HEK293 (cell line): Measurements from ENCODE around the gene GALNT10.

Experiments used
- CTCF ChIA-PET: fragments of 350-600 bp; formaldehyde crosslinking; extraction: SDS; loops from one replicate; lab custom pipeline; 2021; ENCODE audit warnings: antibody characterized with exemption; lab: Yijun Ruan, JAX
- POLR2A ChIA-PET: fragments of 300-600 bp; formaldehyde crosslinking; extraction: SDS; loops from one replicate; lab custom pipeline; 2020; ENCODE audit warnings: antibody characterized with exemption, inconsistent platforms; lab: Yijun Ruan, JAX
- H3K27ac ChIP-seq: fragments of 200-500 bp; sonication (Bioruptor generic); 2 replicates; pipeline ENCODE4 v1.5.1; 2014; ENCODE audit warnings: low read depth, low read length, control low read depth, inconsistent platforms; ENCODE audit errors: extremely low read depth
- H3K36me3 ChIP-seq, 2 experiments: fragments of 200-500 bp in 1 of 2; sonication (Bioruptor generic) in 1 of 2; 1 replicate in 1 of 2; 2 replicates in 1 of 2; pipeline ENCODE4 v1.5.1; 2014 to 2017; ENCODE audit warnings: inconsistent platforms in 2 of 2, low read length in 2 of 2; ENCODE audit not compliant: control insufficient read depth in 2 of 2, insufficient read depth in 1 of 2
- H3K4me1 ChIP-seq: fragments of 200-500 bp; sonication (Bioruptor generic); 2 replicates; pipeline ENCODE4 v1.5.1; 2014; ENCODE audit warnings: mild to moderate bottlenecking, low read length, inconsistent platforms; ENCODE audit not compliant: control insufficient read depth, insufficient read depth
- H3K4me3 ChIP-seq: 2 replicates; pipeline ENCODE4 v1.5.1; 2011; ENCODE audit warnings: low read depth, mild to moderate bottlenecking, control low read depth, low read length, moderate library complexity
- H3K9me3 ChIP-seq: fragments of 200-500 bp; sonication (Bioruptor generic); 2 replicates; pipeline ENCODE4 v1.5.1; 2014; ENCODE audit warnings: low read depth, low read length, inconsistent platforms; ENCODE audit not compliant: control insufficient read depth, insufficient read depth
- GLIS2 ChIP-seq: fragments of 450-650 bp; formaldehyde crosslinking; IDR thresholded peaks from 2 replicates; pipeline ENCODE4 v1.5.1; 2016; ENCODE audit warnings: missing biosample characterization, missing genetic modification characterization
- ZBTB17 ChIP-seq: fragments of 450-650 bp; formaldehyde crosslinking; IDR thresholded peaks from 2 replicates; pipeline ENCODE4 v1.5.1; 2016; ENCODE audit warnings: missing biosample characterization, missing genetic modification characterization
- ZFHX2 ChIP-seq: fragments of 450-650 bp; formaldehyde crosslinking; conservative IDR thresholded peaks from 2 replicates; pipeline ENCODE4 v1.5.1; 2016; ENCODE audit warnings: missing biosample characterization, missing genetic modification characterization
- ZFP69B ChIP-seq: fragments of 450-650 bp; formaldehyde crosslinking; IDR thresholded peaks from 2 replicates; pipeline ENCODE4 v1.5.1; 2016; ENCODE audit warnings: missing biosample characterization, missing genetic modification characterization
- ZNF223 ChIP-seq: fragments of 450-650 bp; formaldehyde crosslinking; IDR thresholded peaks from 2 replicates; pipeline ENCODE4 v1.5.1; 2016; ENCODE audit warnings: missing biosample characterization, missing genetic modification characterization
- ZNF23 ChIP-seq: fragments of 450-650 bp; formaldehyde crosslinking; IDR thresholded peaks from 2 replicates; pipeline ENCODE4 v1.5.1; 2016; ENCODE audit warnings: missing biosample characterization, missing genetic modification characterization, borderline replicate concordance
- ZNF37A ChIP-seq: fragments of 450-650 bp; IDR thresholded peaks from 2 replicates; pipeline ENCODE4 v1.5.1; 2018; ENCODE audit warnings: missing biosample characterization, missing genetic modification characterization
- ZNF48 ChIP-seq: fragments of 450-650 bp; formaldehyde crosslinking; IDR thresholded peaks from 2 replicates; pipeline ENCODE4 v1.5.1; 2016; ENCODE audit warnings: missing biosample characterization, missing genetic modification characterization
- ZNF501 ChIP-seq: fragments of 450-650 bp; formaldehyde crosslinking; IDR thresholded peaks from 2 replicates; pipeline ENCODE4 v1.5.1; 2016; ENCODE audit warnings: missing biosample characterization, missing genetic modification characterization
- ZNF544 ChIP-seq: fragments of 450-650 bp; formaldehyde crosslinking; IDR thresholded peaks from 2 replicates; pipeline ENCODE4 v1.5.0; 2017; ENCODE audit warnings: missing biosample characterization, missing genetic modification characterization
- ZNF792 ChIP-seq: fragments of 450-650 bp; formaldehyde crosslinking; IDR thresholded peaks from 2 replicates; pipeline ENCODE4 v1.5.1; 2016; ENCODE audit warnings: missing biosample characterization, missing genetic modification characterization
- ZSCAN23 ChIP-seq: fragments of 450-650 bp; formaldehyde crosslinking; IDR thresholded peaks from 2 replicates; pipeline ENCODE4 v1.5.1; 2016; ENCODE audit warnings: missing biosample characterization, missing genetic modification characterization
- ZXDB ChIP-seq: fragments of 450-650 bp; formaldehyde crosslinking; IDR thresholded peaks from 2 replicates; pipeline ENCODE4 v1.5.1; 2016; ENCODE audit warnings: missing biosample characterization, missing genetic modification characterization
- TF ChIP-seq, protein P1 (sequence below): fragments of 450-650 bp; formaldehyde crosslinking; IDR thresholded peaks from 2 replicates; pipeline ENCODE4; 2016; ENCODE audit warnings: missing biosample characterization, missing genetic modification characterization
- TF ChIP-seq, protein P2 (sequence below): fragments of 450-650 bp; formaldehyde crosslinking; IDR thresholded peaks from 2 replicates; pipeline ENCODE4 v1.5.1; 2016; ENCODE audit warnings: missing biosample characterization, missing genetic modification characterization
- TF ChIP-seq, protein P3 (sequence below): fragments of 450-650 bp; formaldehyde crosslinking; IDR thresholded peaks from 2 replicates; pipeline ENCODE4 v1.5.1; 2016; ENCODE audit warnings: missing biosample characterization, missing genetic modification characterization
- TF ChIP-seq, protein P4 (sequence below): fragments of 450-650 bp; formaldehyde crosslinking; IDR thresholded peaks from 2 replicates; pipeline ENCODE4 v1.5.1; 2016; ENCODE audit warnings: missing biosample characterization, missing genetic modification characterization

Gene GALNT10

DNA sequence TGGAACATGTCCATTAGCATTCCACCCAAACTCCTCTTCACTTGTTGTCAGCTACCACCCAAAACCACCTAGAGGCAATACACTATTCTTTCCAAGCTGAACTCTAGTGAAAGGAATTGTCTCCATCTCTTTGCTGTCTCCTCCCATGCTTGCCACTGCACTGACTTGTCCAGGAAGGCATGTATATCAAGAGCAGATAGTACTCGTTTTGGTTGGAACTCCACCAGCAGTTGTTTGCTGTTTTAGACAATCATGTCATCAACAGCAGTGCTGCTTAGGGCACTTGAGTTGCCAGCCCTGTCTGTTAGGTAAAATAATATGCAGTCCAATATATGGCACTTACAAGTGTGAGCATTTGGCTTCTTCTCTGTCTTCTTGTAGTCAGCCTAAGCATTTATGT lies 175.3 kb downstream of the GALNT10 start:
- ChIA-PET CTCF (interaction anchor here (0.7 to 1.4 kb wide), 3 partner anchors 39 to 91 kb away, joined by 3 to 4 read pairs (median 3); no protein-coding TSS in a partner anchor), POLR2A (no interaction called here)
- Histone ChIP-seq H3K9me3 (no peaks in the 10 kb centered on the region), H3K27ac (no peak overlapping the region), H3K36me3 (no peaks in the 10 kb centered on the region), H3K4me1 (peaks cover 4% of the 10 kb centered on the region), H3K4me3 (no peak overlapping the region)
- TF ChIP-seq ZNF223 (tag by site-specific recombination) (no peak), ZBTB17 (tag by site-specific recombination) (peak; percentile 65; the same call in 1 of the 2 replicates), ZNF792 (tag by site-specific recombination) (no peak), ZNF544 (tag by site-specific recombination) (no peak), ZNF501 (no peak)

DNA sequence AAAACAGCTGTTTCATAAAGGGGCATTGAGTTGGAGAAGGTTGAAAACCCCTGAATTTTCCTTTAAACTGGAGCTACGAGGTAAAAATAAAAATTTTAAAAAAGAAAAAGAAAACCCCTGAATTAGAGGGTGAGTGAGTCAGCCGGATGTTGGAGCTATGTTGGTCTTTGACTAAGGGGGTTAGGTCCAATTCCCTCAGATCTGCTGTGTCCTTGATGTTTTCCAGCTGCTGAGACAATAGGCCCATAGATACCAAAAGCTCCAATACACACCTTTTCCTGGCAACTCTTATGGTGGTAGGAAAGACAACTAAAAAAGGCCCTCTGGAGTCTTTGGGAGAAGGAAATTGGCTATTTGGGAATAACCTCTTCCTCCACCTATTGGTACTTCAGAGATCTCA lies 175.8 kb downstream of the GALNT10 start:
- H3K4me1 ChIP-seq, result peaks cover 4% of the 10 kb centered on the region
- no peaks in the 10 kb centered on the region for H3K9me3 ChIP-seq
- H3K4me3 ChIP-seq, result no peak overlapping the region
- no peak overlapping the region for H3K27ac ChIP-seq
- no peaks in the 10 kb centered on the region for H3K36me3 ChIP-seq
- ChIA-PET POLR2A (no interaction called here), CTCF (interaction anchor here (0.7 to 1.4 kb wide), 3 partner anchors 39 to 92 kb away, joined by 3 to 4 read pairs (median 3); no protein-coding TSS in a partner anchor)
- TF ChIP-seq ZNF37A (tag by site-specific recombination) (no peak), ZNF48 (tag by site-specific recombination) (no peak), ZFP69B (no peak)

DNA sequence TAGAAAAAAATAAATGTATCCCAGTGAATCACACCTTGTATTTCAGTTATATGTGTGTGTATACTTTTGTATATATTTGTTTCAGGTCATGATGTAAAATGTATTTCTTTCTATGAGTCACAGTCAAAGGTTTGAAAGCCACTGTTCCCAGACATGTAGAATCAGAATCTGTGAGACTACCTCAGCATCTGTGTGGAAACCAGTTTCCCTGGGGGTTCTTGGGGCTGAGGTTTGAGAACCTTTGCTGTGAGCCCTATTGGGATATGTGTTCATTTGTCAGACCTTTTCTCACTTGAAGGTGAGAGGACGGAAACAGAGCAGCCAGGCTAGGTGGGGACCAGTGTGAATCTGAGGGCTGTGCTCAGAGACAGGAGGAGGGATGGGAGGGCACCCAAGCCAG lies 176.6 kb downstream of the GALNT10 start:
- H3K27ac ChIP-seq, result no peak overlapping the region
- TF ChIP-seq, protein P1, sequence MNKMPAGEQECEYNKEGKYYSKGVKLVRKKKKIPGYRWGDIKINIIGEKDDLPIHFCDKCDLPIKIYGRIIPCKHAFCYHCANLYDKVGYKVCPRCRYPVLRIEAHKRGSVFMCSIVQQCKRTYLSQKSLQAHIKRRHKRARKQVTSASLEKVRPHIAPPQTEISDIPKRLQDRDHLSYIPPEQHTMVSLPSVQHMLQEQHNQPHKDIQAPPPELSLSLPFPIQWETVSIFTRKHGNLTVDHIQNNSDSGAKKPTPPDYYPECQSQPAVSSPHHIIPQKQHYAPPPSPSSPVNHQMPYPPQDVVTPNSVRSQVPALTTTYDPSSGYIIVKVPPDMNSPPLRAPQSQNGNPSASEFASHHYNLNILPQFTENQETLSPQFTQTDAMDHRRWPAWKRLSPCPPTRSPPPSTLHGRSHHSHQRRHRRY (tag by site-specific recombination), result no peak
- no peak for TF ChIP-seq GLIS2 (tag by site-specific recombination)
- TF ChIP-seq, protein P2, sequence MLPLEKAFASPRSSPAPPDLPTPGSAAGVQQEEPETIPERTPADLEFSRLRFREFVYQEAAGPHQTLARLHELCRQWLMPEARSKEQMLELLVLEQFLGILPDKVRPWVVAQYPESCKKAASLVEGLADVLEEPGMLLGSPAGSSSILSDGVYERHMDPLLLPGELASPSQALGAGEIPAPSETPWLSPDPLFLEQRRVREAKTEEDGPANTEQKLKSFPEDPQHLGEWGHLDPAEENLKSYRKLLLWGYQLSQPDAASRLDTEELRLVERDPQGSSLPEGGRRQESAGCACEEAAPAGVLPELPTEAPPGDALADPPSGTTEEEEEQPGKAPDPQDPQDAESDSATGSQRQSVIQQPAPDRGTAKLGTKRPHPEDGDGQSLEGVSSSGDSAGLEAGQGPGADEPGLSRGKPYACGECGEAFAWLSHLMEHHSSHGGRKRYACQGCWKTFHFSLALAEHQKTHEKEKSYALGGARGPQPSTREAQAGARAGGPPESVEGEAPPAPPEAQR (tag by site-specific recombination), result no peak
- TF ChIP-seq ZSCAN23, result no peak
- TF ChIP-seq ZNF23 (tag by site-specific recombination), result no peak
- TF ChIP-seq ZXDB (tag by site-specific recombination), result no peak
- TF ChIP-seq, protein P3, sequence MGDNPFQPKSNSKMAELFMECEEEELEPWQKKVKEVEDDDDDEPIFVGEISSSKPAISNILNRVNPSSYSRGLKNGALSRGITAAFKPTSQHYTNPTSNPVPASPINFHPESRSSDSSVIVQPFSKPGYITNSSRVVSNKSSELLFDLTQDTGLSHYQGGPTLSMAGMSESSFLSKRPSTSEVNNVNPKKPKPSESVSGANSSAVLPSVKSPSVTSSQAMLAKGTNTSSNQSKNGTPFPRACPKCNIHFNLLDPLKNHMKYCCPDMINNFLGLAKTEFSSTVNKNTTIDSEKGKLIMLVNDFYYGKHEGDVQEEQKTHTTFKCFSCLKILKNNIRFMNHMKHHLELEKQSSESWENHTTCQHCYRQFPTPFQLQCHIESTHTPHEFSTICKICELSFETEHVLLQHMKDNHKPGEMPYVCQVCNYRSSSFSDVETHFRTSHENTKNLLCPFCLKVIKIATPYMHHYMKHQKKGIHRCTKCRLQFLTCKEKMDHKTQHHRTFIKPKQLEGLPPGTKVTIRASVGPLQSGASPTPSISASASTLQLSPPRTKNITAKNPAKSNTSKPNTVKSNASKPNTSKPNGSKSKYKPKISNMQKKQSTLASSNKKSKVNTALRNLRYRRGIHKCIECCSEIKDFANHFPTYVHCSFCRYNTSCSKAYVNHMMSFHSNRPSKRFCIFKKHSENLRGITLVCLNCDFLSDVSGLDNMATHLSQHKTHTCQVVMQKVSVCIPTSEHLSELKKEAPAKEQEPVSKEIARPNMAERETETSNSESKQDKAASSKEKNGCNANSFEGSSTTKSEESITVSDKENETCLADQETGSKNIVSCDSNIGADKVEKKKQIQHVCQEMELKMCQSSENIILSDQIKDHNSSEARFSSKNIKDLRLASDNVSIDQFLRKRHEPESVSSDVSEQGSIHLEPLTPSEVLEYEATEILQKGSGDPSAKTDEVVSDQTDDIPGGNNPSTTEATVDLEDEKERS (tag by site-specific recombination), result no peak
- TF ChIP-seq ZFHX2, result no peak
- TF ChIP-seq, protein P4, sequence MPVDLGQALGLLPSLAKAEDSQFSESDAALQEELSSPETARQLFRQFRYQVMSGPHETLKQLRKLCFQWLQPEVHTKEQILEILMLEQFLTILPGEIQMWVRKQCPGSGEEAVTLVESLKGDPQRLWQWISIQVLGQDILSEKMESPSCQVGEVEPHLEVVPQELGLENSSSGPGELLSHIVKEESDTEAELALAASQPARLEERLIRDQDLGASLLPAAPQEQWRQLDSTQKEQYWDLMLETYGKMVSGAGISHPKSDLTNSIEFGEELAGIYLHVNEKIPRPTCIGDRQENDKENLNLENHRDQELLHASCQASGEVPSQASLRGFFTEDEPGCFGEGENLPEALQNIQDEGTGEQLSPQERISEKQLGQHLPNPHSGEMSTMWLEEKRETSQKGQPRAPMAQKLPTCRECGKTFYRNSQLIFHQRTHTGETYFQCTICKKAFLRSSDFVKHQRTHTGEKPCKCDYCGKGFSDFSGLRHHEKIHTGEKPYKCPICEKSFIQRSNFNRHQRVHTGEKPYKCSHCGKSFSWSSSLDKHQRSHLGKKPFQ (tag by site-specific recombination), result no peak
- TF ChIP-seq, all 188 proteins: peak for 0
- no peaks in the 10 kb centered on the region for H3K9me3 ChIP-seq
- peaks cover 4% of the 10 kb centered on the region for H3K4me1 ChIP-seq
- H3K36me3 ChIP-seq, result no peaks in the 10 kb centered on the region
- H3K4me3 ChIP-seq, result no peak overlapping the region
- ChIA-PET CTCF (no interaction called here), POLR2A (no interaction called here)
